ENCODE data around the gene LRCH2.

LRCH2 gene

DNA sequence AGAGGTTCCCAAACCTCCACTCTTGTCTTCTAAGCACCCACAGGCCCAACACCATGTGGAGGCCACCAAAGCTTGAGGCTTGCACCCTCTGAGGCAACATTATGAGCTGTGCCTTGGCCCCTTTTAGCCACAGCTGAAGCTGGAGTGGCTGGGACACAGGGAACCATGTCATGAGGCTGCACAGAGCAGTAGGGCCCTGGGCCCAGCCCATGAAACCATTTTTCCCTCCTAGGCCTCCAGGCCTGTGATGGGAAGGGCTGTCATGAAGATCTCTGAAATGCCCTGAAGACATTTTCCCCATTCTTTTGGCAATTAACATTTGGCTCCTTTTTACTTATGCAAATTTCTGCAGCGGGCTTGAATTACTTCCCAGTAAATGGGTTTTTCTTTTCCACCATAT lies 29.9 kb downstream of the LRCH2 start:
- no peak for DNase-seq (ENCODE audit: low spot score)

- no peak for DNase-seq (ENCODE audit: low spot score)
Measured at GRCh38 chrX:115192244-115192700, 41.6 kb downstream of the LRCH2 start.

GRCh38 chrX:115191490-115192243 lies 42.2 kb downstream of the LRCH2 start:
- no peak for DNase-seq (ENCODE audit: low spot score)

DNA sequence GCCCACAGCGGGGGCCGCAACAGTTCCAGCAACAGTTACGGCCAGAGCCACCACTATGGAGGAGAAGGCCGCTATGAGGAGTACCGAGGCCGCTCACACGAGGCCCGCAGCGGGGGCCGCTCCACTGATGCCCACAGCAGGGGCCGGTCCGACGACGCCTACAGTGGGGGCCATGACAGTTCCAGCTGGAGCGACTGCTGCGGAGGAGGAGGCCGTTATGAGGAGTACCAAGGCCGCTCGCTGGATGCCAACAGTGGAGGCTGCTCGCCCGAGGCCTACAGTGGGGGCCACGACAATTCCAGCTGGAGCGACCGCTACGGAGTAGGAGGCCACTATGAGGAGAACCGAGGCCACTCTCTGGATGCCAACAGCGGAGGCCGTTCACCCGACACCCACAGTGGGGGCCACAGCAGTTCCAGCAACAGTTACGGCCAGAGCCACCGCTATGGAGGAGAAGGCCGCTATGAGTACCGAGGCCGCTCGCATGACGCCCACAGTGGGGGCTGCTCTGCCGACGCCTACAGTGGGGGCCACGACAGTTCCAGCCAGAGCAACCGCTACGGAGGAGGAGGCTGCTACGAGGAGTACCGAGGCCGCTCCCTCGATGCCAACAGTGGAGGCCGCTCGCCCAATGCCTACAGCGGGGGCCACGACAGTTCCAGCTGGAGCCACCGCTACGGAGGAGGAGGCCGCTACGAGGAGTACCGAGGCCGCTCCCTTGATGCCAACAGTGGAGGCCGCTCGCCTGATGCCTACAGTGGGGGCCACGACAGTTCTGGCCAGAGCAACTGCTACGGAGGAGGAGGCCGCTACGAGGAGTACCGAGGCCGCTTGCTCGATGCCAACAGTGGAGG lies 43.0 kb downstream of the LRCH2 start:
- no peak for DNase-seq (ENCODE audit: low spot score)

DNA sequence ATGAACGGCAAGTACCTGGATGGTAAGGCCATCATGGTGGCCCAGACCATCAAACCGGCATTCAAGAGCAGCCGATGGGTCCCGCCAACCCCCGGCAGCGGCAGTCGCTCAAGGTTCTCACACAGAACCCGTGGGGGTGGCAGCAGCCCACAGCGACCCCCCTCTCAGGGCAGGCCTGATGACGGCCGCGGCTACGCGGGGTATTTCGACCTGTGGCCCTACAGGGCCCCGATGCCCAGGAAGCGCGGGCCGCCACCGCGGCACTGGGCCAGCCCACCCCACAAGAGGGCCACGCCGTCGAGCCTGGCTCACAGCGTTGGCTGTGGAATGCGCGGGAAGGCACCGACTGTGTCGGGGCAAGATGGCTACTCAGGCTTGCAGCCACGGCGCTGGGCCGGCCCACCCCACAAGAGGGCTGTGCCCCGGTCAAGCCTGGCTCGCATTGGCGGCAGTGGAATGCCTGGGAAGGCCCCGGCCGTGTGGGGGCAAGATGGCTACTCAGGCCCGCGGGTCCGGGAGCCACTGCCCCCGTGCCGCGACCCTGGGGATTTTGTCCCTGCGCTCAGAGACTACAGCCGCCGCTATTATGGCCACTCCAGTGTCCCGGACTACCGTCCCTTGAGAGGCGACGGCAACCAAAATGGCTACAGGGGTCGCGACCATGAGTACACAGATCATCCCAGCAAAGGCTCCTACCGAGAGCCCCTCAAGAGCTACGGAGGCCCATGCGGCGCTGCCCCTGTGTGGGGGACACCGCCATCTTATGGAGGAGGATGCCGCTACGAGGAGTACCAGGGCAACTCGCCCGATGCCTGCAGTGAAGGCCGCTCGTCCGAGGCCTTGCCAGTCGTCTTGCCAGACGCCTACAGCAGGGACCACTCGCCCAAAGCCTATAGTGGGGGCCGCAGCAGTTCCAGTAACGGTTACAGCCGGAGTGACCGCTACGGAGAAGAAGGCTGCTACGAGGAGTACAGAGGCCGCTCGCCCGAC lies 44.0 kb downstream of the LRCH2 start:
- no peak for DNase-seq (ENCODE audit: low spot score)

- no peak for DNase-seq (ENCODE audit: low spot score)
Measured at GRCh38 chrX:115189110-115189509, 44.8 kb downstream of the LRCH2 start, which contains the start of gene RBMXL3. Gene RBMXL3, plus strand, starts transcription at chrX:115189410. Its CDS starts 32 bp downstream, at chrX:115189442.

GRCh38 chrX:115183980-115184379 lies 49.9 kb downstream of the LRCH2 start:
- no peak for DNase-seq (ENCODE audit: low spot score)

DNA sequence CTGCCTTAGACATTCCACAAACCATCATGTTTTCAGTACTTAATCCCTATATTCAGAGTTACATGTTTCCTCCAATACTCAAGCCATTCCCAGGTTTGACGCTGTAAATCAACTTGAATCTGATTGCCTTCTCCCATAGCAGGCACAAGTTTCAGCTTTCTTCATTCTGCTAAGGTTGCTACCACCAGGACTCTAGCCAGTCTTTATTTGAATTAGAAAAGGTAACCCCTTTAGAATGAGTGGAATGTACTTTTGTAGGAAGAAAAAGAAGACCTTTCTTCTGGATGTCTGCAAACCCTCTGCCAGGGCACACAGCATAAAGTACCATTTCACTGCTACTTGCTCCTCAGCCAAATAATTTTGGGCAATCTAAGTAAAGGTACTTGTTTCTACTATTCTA lies 55.4 kb downstream of the LRCH2 start:
- DNase-seq (ENCODE audit: low spot score): no peak

GRCh38 chrX:115177932-115178331 lies 56.0 kb downstream of the LRCH2 start:
- DNase-seq (ENCODE audit: low spot score): no peak

GRCh38 chrX:115174548-115174947 lies 59.3 kb downstream of the LRCH2 start:
- no peak for DNase-seq (ENCODE audit: low spot score)

GRCh38 chrX:115173181-115173580 lies 60.7 kb downstream of the LRCH2 start:
- no peak for DNase-seq (ENCODE audit: low spot score)

GRCh38 chrX:115147220-115147619 lies 86.7 kb downstream of the LRCH2 start:
- DNase-seq (ENCODE audit: low spot score): no peak

DNA sequence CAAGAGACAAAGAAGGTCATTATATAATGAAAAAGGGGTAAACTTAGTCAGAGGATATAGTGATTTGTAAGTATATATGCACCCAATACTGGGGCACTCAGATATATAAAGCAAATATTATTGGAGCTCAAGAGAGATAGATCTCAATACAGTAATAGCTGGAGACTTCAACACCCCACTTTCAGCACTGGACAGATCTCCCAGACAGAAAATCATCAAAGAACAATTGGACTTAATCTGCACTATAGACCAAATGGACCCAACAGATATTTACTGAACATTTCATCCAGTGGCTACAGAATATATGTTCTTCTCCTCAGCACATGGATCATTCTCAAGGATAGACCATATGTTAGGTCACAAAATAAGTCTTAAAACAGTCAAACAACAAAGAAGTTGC lies 91.8 kb downstream of the LRCH2 start:
- DNase-seq (ENCODE audit: low spot score): no peak

- DNase-seq (ENCODE audit: low spot score): no peak
Measured at GRCh38 chrX:115138040-115138439, 95.9 kb downstream of the LRCH2 start.

GRCh38 chrX:115134382-115134781 lies 99.5 kb downstream of the LRCH2 start:
- no peak for DNase-seq (ENCODE audit: low spot score)

DNA sequence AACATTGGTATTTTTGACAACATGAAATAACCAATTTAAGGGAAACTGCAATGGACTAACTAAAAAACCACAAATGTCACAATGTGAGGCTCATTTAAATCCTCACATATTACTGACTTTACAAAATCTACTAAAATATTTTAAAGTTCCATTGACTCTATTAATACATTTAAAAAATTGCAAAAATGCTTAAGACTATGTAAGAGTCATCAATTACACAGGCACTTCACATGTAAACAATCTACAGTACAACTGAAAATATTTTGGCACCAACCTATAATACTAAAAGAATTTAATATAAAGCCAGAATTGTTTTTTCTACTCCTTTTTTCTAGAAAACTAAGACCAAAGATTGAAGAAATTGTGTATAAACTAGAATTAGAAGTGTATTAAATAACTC lies 121.5 kb downstream of the LRCH2 start:
- DNase-seq (ENCODE audit: low spot score): no peak

DNA sequence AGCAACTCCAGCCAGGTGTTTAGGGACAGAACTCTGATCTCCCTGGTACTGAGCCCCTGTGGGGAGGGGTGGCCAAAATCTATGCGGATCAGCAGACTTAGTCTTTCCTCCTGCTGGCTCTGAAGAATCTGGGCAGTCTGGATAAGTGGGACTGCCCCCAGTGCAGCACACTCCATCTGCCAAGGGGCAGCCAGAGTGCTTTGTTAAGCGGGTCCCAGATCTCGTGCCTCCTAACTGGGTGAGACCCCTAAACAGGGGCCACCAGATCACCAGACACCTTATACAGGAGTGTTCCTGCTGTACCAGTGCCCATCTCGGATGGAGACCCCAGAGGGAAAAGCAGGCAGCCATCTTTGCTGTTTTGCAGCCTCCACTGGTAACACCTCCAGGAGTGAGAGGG lies 135.0 kb downstream of the LRCH2 start:
- no peak for DNase-seq (ENCODE audit: low spot score)

- no peak for DNase-seq (ENCODE audit: low spot score)
Measured at GRCh38 chrX:115093191-115093590, 140.7 kb downstream of the LRCH2 start.

DNA sequence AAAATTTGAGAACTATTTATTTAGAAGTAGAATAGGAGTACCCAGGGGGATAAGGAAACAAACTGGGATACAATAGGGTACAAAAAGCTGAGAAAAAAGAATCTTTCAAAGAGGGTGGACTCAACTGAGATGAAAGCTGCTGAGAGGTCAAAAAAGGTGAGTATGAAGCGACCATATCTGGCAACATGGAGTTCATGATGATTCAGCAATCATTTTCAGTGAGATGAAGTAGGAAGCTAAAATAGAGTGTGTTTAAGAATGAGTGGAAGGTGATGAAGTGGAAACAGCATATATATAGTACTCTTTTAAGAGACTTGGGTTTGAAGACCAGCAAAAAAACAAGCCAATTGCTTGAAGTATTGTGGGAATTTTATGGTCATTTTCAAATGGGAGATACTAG lies 144.5 kb downstream of the LRCH2 start:
- DNase-seq (ENCODE audit: low spot score): no peak

DNA sequence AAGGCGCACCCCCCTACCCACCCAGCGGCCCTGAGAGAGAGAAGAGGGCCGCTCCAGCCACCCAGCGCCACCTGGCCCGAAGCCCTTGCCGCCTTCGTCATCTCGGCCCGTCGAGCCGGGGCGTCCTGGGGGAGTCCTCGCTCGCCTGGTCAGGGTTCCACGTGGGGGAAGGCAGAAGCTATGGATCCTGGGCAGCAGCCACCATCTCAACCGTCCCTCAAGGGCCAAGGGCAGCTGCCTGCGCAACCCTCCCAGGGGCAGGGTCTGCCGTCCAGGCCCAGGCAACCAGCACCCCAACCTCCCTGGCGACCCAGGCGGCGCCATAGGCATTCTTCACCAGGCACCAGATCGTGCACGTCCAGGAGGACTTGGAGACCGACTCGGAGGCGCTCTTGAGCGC lies 165.0 kb downstream of the LRCH2 start:
- DNase-seq (ENCODE audit: low spot score): no peak

GRCh38 chrX:115067812-115068211 lies 166.1 kb downstream of the LRCH2 start:
- no peak for DNase-seq (ENCODE audit: low spot score)

DNA sequence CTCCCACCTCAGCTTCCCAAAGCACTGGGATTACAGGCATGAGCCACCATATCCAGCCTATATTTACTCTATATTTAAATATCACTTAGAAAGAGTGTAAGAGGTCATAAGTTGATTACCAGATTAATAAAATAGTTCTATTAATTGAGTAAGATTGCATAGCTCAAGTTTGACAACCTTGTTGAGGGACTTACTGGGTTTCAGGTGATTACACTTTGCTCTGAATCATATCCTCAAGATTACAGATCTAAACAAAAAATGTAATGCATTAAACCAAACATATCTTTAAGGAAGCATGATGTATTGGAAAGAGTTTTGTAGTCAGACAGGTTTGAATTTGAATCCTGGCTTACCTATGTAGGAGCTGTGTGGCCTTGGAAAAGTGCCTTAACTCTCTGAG lies 168.6 kb downstream of the LRCH2 start:
- no peak for DNase-seq (ENCODE audit: low spot score)

All from activated CD4-positive, alpha-beta T cell treated with anti-CD3 and anti-CD28 coated beads, Interleukin-2, Interleukin-4, amounts not matched to agents 100 ng/mL and 50 ng/mL, durations not matched to agents 16 hours and 8 hours (primary cell).